Endothelial cell of umbilical vein (primary cell): Measurements from ENCODE around the gene LMO1. TPM values are rescaled to one million over a fixed set of nuclear protein-coding genes. Genes with fewer than 3 reads are reported as not detected.

Experiments used
- BruUV-seq: library from RNA; stranded (reverse); fragments of 400-500 nt; replicated peaks from 2 replicates; lab custom pipeline; 2021; lab: Mats Ljungman, UMichigan
- CTCF ChIA-PET: fragments of 300-600, 350-600 bp; sonication (Branson Sonifier 250); formaldehyde crosslinking; loops from one replicate; lab custom pipeline; 2021; ENCODE audit warnings: antibody characterized with exemption, inconsistent platforms; lab: Charles Lee
- POLR2A ChIA-PET: fragments of 300-600, 350-600 bp; sonication (Branson Sonifier 250); formaldehyde crosslinking; loops from one replicate; lab custom pipeline; 2021; ENCODE audit warnings: antibody characterized with exemption, inconsistent platforms; lab: Charles Lee
- DNase-seq: peaks from one replicate; pipeline ENCODE4 v3.0.0-alpha.2; 2011; ENCODE audit warnings: low read depth, low spot score
- FAIRE-seq: peaks from 2 replicates; lab custom pipeline; 2011; peaks lifted over from hg19 to GRCh38; lab: Jason Lieb, UNC
- H2AFZ ChIP-seq: 2 replicates; pipeline ENCODE4 v1.6.0; 2012; ENCODE audit warnings: low read depth, low read length, control low read depth, inconsistent platforms
- H3K27ac ChIP-seq: 2 replicates; pipeline ENCODE4 v1.5.1; 2011; ENCODE audit warnings: low read depth, mild to moderate bottlenecking, control low read depth, low read length, moderate library complexity; ENCODE audit not compliant: insufficient read depth
- H3K27me3 ChIP-seq, 2 experiments: 2 replicates each; pipeline versions ENCODE4 v1.6.0 to v1.6.1; 2011; ENCODE audit warnings: low read length in 2 of 2, mixed read lengths in 1 of 2; ENCODE audit not compliant: control insufficient read depth in 2 of 2, insufficient read depth in 2 of 2
- H3K36me3 ChIP-seq, 2 experiments: 2 replicates in 1 of 2; 3 replicates in 1 of 2; pipeline ENCODE4 v1.5.1; 2011; ENCODE audit warnings: low read length in 2 of 2, mild to moderate bottlenecking in 1 of 2, moderate library complexity in 1 of 2; ENCODE audit not compliant: control insufficient read depth in 2 of 2, insufficient read depth in 2 of 2; ENCODE audit errors: extremely low read depth in 1 of 2
- H3K4me1 ChIP-seq: 3 replicates; pipeline ENCODE4 v1.5.1; 2011; ENCODE audit warnings: mild to moderate bottlenecking, low read length; ENCODE audit not compliant: control insufficient read depth, insufficient read depth; ENCODE audit errors: extremely low read depth
- H3K4me2 ChIP-seq: 2 replicates; pipeline ENCODE4 v1.6.1; 2011; ENCODE audit warnings: low read length, control low read depth, mixed read lengths; ENCODE audit not compliant: insufficient read depth
- H3K4me3 ChIP-seq, 3 experiments: fragments of 200-600 bp in 1 of 3; sonication (generic), shearing (Covaris generic) in 1 of 3; replicated peaks in 1 of 3; 2 replicates each; pipeline ENCODE4 v1.5.1; 2011 to 2016; ENCODE audit warnings: control low read depth in 3 of 3, low read length in 3 of 3, mild to moderate bottlenecking in 2 of 3, inconsistent platforms in 1 of 3, low read depth in 1 of 3, moderate library complexity in 1 of 3; ENCODE audit not compliant: insufficient read depth in 1 of 3
- H3K79me2 ChIP-seq: 2 replicates; pipeline ENCODE4 v1.6.0; 2012; ENCODE audit warnings: low read length, inconsistent platforms; ENCODE audit not compliant: control insufficient read depth, insufficient read depth
- H3K9ac ChIP-seq: replicated peaks from 2 replicates; pipeline ENCODE3; 2011; ENCODE audit warnings: low read length, control low read depth; ENCODE audit not compliant: insufficient read depth; ENCODE audit errors: extremely low read depth
- H3K9me1 ChIP-seq: replicated peaks from 3 replicates; pipeline ENCODE4 v1.6.0; 2011; ENCODE audit warnings: mild to moderate bottlenecking, low read length; ENCODE audit not compliant: control insufficient read depth, insufficient read depth; ENCODE audit errors: extremely low read depth
- H3K9me3 ChIP-seq: replicated peaks from 2 replicates; pipeline ENCODE4 v1.5.1; 2012; ENCODE audit warnings: low read length, inconsistent platforms; ENCODE audit not compliant: control insufficient read depth, insufficient read depth
- H4K20me1 ChIP-seq: replicated peaks from 2 replicates; pipeline ENCODE3; 2011; ENCODE audit warnings: mild to moderate bottlenecking, low read length; ENCODE audit not compliant: control insufficient read depth, insufficient read depth; ENCODE audit errors: extremely low read depth
- CTCF ChIP-seq, 2 donors: IDR thresholded peaks; 1 replicate in 1 of 2; 2 replicates in 1 of 2; pipeline ENCODE4 v1.5.1; 2011; ENCODE audit warnings: low read length in 2 of 2, mild to moderate bottlenecking in 2 of 2, moderate library complexity in 2 of 2, control low read depth in 1 of 2, inconsistent platforms in 1 of 2, low read depth in 1 of 2; ENCODE audit not compliant: insufficient read depth in 1 of 2; ENCODE audit errors: extremely low read depth in 1 of 2
- EZH2 ChIP-seq: IDR thresholded peaks from 2 replicates; pipeline ENCODE4 v1.6.1; 2012; ENCODE audit warnings: borderline replicate concordance, low read depth, mild to moderate bottlenecking, moderate library complexity, low read length, inconsistent platforms; ENCODE audit not compliant: severe bottlenecking
- FOS ChIP-seq: IDR thresholded peaks from 2 replicates; pipeline ENCODE4 v1.6.1; 2011; ENCODE audit warnings: mild to moderate bottlenecking, low read length, moderate library complexity, borderline replicate concordance; ENCODE audit not compliant: insufficient read depth
- GATA2 ChIP-seq: IDR thresholded peaks from 2 replicates; pipeline ENCODE4 v1.7.0; 2011; ENCODE audit warnings: low read depth, mild to moderate bottlenecking, moderate library complexity, mixed read lengths, low read length; ENCODE audit not compliant: insufficient read length, insufficient read depth
- JUN ChIP-seq: IDR thresholded peaks from 2 replicates; pipeline ENCODE4 v1.6.1; 2011; ENCODE audit warnings: borderline replicate concordance, low read depth; ENCODE audit not compliant: insufficient read length, insufficient read depth
- MYC ChIP-seq: IDR thresholded peaks from one replicate; pipeline ENCODE4 v1.6.1; 2011; ENCODE audit warnings: mild to moderate bottlenecking, low read depth, low read length
- POLR2A ChIP-seq: IDR thresholded peaks from 2 replicates; pipeline ENCODE4 v1.6.1; 2012; ENCODE audit warnings: low read depth, mild to moderate bottlenecking, control low read depth, low read length
- POLR2AphosphoS5 ChIP-seq: IDR thresholded peaks from 2 replicates; pipeline ENCODE4 v1.6.1; 2012; ENCODE audit warnings: low read depth, mild to moderate bottlenecking, control low read depth, low read length, moderate library complexity; ENCODE audit not compliant: insufficient read depth
- dilution Hi-C: fragments of 300-500 bp; cut with MboI; formaldehyde crosslinking; loops from one replicate; pipeline ENCODE4 v1.15.0; 2019; ENCODE audit warnings: low sequenced_read_pairs; ENCODE audit not compliant: extremely low pct_ligation_motif_present
- intact Hi-C: fragments of 100-400 bp; cut with micrococcal nuclease; formaldehyde crosslinking; loops from one replicate; pipeline ENCODE4 v1.10.0; 2022
- polyA plus RNA-seq, 4 experiments: library from polyadenylated mRNA; depleted of rRNA in 3 of 4; stranded (reverse) in 3 of 4; unstranded in 1 of 4; fragments of >200 nt; gene quantifications; 2 replicates each; pipeline versions ENCODE4 v1.2.1 to v1.2.3, GENCODE V29; 2011 to 2012; ENCODE audit warnings: missing spikeins in 1 of 4
- total RNA-seq: library from RNA; stranded (reverse); gene quantifications from 2 replicates; pipeline ENCODE4 v1.2.3, GENCODE V29; 2021
- TF ChIP-seq, protein P1 (sequence below): IDR thresholded peaks from 2 replicates; pipeline ENCODE4 v1.6.1; 2011; ENCODE audit not compliant: insufficient read depth, insufficient read length

The LMO1 gene
- total and polyA plus RNA-seq, 2 donors (not counting 3 experiments of a cell fraction or from before 2014, with no cell fraction given) = not detected

- H2AFZ ChIP-seq = no peak overlapping the region
- no peak overlapping the region for H3K4me2 ChIP-seq
- no peaks in the 10 kb centered on the region for H3K36me3 ChIP-seq
- FAIRE-seq = no peak
- no peaks in the 10 kb centered on the region for H3K9me1 ChIP-seq
- no TSS peak for BruUV-seq
- no peaks in the 10 kb centered on the region for H3K79me2 ChIP-seq
- intact Hi-C loops (no loop called here), dilution Hi-C loops (no loop called here)
- H3K4me3 ChIP-seq = no peak overlapping the region
- ChIA-PET CTCF (interaction anchor here (0.7 to 3.3 kb wide), 3 partner anchors 22 to 26 kb away, joined by 3 to 15 read pairs (median 3); partner anchors contain the start of gene LMO1), POLR2A (no interaction called here)
- no peaks in the 10 kb centered on the region for H3K9me3 ChIP-seq
- peaks cover 2 to 12% of the 10 kb centered on the region in 2 experiments for H3K27me3 ChIP-seq
- TF ChIP-seq CTCF (IDR thresholded peaks at IDR 0.05; ENCODE audit: extremely low read depth in 1 of 2, insufficient read depth in 1 of 2, low read depth in 1 of 2, low read length in 2 of 2) = no peak
- TF ChIP-seq MYC = no peak
- no peak for TF ChIP-seq POLR2A
- no peak for TF ChIP-seq POLR2AphosphoS5
- no peak for TF ChIP-seq GATA2
- TF ChIP-seq FOS = no peak
- no peak for TF ChIP-seq EZH2
- TF ChIP-seq JUN = no peak
- TF ChIP-seq, protein P1, sequence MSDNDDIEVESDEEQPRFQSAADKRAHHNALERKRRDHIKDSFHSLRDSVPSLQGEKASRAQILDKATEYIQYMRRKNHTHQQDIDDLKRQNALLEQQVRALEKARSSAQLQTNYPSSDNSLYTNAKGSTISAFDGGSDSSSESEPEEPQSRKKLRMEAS = no peak
- no peak overlapping the region for H3K9ac ChIP-seq
- no peak overlapping the region for H3K27ac ChIP-seq
- no peaks in the 10 kb centered on the region for H4K20me1 ChIP-seq
- H3K4me1 ChIP-seq = no peaks in the 10 kb centered on the region
- DNase-seq = no peak
Observed at GRCh38 chr11:8241373-8242117, 22.1 kb downstream of the LMO1 start.
